DMS153 treated with DMSO at 0.1 percent for 48 hours (cell line): Measurements from ENCODE around the gene GPSM1.

Source experiments
- DNase-seq: peaks from one replicate; lab custom pipeline; 2025; ENCODE audit not compliant: unreplicated experiment; lab: John Stamatoyannopoulos, UW

Gene GPSM1

DNA sequence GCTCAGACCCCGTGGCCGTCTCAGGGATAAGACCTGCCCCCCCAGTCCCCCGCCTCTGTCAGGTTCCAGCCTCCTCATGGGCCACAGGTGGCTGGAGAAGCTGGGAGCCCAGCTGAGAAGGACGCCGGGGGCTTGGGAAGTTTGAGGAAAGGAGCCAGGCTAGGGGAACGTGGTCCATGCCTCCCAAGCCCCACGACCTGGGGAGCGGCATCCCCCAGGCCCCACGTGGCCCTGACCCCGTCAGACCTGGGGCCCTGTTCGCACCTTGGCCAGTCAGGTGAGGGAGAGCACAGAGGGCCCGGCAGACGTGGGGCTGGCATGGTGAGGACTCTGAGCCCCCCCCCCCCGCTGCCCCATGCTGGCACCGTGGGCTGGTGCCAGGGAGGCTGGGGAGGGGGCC lies 3.7 kb downstream of the GPSM1 start:
- no peak for DNase-seq

DNA sequence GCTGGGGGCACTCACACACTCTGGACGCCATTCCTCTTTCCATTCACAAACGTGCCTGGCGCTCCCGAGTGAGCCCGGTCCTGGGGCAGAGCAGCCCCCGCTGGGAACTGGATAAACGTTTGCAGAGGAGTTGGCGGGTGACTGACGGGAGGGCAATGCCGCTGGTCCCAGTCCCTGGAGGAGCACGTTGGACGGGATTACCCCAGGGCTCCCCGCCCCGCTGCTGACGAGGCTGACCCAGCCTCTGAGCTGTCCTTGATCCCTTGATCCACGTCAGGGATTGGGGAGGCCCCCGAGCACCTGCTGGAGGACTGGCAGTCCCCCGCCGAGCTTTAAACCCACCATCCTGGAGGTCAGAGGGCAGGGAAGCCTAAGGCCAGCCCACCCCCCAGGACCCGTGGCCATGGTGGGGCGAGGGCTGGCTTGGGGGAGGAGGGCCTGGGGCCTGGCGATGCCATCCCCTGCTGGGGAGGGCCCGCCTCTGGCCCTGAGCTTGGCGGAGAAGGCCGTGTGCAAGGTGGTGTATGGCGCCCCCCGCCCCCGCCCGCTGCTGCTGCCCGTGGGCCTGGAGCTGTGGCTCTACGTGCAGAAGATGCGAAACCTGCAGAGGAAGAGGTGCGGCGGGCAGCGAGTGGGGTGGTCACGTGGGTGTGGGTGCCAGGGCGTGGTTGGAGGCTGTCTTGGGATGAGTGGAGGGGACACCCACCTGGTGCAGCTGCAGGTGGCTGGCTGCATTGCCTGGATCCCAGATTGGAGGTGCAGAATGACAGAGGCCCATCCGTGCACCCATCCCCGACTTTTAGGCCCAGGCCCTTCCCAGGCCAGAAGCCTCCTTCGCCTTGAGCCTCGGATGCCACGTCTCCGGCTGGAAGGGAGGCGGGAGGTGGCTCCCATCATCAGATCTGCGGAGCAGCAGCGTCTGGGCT lies 4.5 kb downstream of the GPSM1 start:
- no peak for DNase-seq

DNA sequence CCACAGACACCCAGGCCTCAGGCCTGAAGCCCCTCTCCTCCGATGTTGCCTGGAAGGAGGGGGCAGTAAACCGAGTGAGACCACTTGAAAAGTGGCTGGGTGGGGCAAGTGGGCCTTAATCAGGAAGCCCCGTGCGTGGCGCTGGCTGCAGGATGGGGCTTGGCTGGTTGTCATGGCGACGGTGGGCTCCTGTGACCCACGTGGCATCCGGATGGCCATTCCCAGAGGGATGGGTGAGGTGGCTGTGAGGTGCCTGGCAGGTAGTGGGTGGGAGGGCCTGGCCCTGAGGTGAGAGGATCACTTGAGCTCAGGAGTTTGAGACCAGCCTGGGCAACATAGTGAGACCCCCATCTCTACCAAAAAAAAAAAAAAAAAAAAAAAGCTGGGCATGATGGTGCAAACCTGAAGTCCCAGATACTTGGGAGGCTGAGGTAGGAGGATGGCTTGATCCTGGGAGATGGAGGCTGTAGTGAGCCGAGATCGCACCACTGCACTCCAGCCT lies 5.2 kb downstream of the GPSM1 start:
- no peak for DNase-seq

DNA sequence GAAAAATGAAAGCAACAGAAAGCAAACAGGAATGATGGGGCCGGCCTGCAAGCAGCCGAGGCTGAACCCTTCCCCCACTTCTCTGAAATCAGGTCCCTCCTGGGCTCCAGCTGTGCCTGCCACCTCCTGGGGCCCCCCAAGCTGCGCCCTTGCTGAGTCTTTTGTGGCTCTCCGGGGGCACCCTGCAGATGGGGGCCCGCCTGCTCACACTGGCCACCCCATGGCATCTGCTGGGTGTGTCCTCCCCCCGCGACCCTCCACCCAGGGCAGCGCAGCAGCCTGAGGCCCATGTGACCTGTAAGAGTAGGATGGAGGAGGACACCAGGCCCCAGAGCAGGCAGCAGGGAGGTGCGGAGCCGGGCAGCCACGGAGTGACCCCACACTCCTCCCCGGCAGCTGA lies 5.7 kb downstream of the GPSM1 start:
- DNase-seq = no peak

DNA sequence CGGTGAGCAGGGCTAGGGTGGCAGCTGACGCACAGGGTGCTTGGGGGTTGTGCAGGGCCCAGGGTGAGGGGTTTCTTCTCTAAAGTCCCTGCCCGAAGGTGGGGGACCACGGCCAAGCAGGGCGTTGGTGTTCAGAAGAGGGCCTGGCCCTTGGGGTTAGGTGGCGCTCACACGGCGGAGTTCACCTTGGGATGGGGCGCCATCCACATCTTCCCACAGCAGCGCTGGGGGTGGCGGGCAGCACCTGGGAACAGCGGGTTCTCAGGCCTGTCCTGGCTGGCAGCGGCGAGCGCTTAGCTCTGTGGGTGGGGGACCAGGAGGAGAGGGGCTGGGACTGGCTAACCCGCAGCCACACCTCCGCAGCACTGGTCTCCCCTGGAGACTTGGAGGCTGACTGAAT lies 6.1 kb downstream of the GPSM1 start:
- DNase-seq = no peak

DNA sequence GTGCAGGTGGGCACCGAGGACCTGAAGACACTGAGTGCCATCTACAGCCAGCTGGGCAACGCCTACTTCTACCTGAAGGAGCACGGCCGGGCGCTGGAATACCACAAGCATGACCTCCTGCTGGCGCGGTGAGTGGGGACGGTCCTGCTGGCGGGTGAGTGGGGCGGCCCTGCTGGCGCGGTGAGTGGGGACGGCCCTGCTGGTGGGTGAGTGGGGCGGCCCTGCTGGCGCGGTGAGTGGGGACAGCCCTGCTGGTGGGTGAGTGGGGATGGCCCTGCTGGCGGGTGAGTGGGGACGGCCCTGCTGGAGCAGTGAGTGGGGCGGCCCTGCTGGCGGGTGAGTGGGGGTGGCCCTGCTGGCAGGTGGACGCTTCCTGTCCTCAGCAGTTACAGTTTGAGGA lies 7.2 kb downstream of the GPSM1 start:
- DNase-seq = no peak

DNA sequence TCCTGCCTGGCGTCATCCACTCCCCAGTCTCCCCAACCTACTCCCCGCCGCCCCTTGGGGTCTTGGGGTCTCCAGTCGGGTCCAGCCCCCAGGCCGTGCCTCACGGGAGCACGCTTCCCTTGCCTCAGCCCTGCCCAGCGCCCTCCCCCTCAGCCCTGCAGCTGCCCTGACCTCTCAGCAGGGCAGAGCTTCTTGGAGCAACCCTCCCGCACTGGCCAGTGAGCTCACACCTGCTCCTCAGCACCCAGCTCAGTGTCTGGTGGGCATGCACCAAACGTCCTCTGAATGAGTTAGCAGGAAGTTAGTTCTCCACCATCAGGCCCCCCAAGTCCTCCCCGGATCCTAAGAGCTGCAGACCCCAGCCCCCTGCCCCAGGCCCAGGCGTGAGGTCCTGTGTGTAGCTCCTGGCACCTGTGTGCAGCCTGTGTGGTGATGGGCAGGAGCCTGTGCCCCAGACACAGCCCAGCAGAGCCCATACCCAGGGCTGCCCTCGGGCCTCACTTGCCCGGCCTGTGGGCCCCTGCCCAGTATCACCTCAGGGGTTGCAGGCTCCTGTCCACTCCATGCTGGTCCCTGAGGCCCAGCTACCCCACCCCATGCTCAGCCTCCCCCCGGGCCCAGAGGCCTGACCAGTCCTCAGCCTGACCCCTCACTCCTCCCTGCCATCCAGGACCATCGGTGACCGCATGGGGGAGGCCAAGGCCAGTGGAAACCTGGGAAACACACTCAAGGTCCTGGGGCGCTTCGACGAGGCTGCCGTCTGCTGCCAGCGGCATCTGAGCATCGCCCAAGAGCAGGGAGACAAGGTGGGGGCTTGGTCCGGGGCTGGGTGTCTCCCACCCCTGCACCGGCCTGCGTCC lies 8.2 kb downstream of the GPSM1 start:
- DNase-seq = no peak

DNA sequence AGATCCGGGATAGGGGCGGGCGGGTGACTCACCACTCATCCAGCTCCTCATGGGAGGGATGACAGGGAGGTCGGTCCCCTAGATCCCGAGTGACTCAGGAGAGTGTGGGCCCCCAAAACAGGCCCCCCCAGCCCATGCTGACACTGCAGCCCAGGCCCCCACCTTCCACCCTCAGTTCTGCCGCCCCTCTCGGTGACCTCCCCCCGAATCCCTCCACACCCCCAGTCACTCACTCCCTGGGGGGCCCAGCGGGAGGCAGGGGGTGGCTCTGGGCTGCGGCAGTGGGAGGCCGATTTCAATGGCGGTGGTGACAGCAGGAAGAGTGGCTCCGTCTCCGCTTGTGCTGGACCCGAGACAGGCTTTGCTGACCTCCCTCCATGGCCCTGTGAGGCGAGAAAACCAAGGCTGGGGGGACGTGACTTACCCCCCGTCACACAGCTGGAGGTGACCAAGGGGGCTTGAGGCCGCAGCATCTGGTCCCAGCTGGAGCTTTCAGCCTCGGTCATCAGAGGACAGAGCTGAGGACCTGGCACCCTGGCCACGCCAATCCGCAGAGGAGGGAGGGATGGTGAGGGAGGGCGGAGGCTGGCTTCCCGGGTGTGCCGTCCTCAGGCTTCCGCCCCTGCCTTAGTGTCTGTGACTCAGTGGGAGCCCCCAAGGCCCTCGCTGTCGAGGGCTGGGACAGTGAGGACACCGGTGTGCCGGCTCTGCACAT lies 9.0 kb downstream of the GPSM1 start:
- no peak for DNase-seq

DNA sequence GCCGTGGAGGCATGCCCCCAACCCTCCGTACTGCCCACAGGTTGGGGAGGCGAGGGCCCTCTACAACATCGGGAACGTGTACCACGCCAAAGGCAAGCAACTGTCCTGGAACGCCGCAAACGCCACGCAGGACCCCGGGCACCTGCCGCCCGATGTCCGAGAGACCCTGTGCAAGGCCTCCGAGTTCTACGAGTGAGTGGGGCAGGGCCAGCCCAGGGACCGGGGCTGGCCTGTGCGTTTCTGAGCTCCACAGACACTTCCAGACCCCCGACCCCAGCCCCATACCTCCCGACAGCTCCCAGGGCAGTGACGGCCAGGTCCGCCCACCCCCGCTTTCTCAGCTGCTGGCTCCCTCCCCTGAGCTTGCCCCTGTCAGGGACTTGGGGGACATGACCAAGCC lies 9.5 kb downstream of the GPSM1 start:
- DNase-seq = no peak

GRCh38 chr9:136337416-136338395 lies 10.4 kb downstream of the GPSM1 start:
- DNase-seq = no peak

GRCh38 chr9:136338511-136338910 lies 11.2 kb downstream of the GPSM1 start:
- DNase-seq = no peak

DNA sequence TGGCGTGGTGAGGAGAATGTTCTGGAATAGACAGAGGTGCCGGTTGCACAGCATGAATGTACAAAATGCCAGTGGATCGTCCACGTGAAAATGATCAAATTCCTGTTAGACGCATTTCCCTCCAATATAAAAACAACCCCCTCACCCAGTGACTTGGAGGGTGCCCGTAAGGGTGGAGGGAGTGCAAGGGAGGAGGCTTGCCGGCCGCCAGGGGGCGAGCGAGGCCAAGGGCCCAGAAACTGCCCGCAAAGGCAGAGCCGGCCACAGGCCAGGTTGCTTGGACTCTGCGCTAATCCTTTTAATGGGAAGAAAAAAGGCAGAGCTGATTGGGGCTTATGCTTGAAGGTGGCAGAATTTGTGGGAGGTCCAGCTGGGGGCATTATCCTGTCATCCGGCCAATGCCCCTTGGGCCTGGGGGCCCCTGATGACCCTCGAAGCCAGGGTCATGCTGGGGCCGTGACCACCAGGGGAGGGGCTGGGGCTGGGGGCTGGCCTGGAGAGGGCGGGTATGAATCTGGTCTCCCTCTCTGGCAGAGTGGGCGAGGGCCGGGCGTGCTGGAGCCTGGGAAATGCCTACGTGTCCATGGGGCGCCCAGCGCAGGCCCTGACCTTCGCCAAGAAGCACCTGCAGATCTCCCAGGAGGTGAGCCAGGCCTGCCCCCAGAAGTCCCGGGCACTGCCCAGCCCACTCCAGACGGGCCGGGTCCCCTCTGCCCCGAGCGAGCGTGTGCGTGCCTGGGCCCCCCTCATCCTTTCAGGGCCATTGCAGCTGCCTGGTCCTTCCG lies 12.0 kb downstream of the GPSM1 start:
- peak; percentile 40 for DNase-seq

DNA sequence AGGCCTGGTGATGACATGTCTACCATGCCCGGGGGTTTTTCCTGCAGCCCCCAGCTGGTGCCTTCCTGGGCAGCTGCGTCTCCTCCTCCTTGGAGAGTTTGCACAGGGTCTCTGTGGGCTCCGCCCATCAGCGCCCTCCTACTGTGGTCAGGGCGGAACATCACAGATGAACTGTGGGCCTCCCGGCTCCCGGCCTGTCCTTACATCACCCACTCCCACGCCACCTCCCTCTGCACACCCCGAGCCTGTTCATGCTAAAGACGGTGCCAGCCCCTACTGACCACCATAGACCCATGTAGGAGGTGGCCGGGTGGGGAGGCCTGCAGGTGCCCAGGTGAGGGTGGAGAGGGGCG lies 12.6 kb downstream of the GPSM1 start:
- no peak for DNase-seq

- no peak for DNase-seq
These were observed 13.2 kb downstream of the GPSM1 start for GRCh38 chr9:136340356-136341041.

DNA sequence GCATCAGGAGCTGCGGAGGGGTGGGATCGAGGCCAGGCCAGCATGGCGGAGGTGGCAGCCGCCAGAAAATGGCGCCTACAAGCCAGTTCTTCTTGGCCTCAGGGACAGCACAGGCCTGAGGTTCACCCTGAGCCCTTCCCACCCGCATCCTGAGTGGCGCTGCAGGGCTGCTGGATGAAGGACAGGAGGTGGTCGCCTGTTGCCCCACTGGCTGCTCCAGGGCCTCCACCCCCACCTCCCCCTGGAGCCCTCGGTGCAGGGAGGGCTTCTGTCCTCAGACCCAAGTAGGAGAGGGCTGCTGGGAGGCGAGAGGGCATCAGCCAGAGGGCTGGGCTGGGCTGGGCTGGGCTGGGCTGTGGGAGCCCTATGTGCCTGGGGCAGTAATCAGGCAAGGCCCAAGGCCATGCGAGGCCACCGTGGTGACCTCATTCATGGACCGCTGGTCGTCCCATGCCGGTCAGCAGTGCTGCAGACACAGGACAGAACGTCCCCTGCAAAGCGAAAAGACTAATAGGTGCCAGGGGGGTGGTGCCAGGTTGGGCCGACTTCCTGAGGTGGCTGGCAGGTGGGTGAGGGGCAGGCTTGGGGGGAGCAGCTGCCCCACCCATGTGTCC lies 13.8 kb downstream of the GPSM1 start:
- DNase-seq = no peak

GRCh38 chr9:136341769-136342168 lies 14.4 kb downstream of the GPSM1 start:
- no peak for DNase-seq

- peak; percentile 21 for DNase-seq
These were observed 15.1 kb downstream of the GPSM1 start for GRCh38 chr9:136342181-136343120.
